Daoy (cell line): ENCODE measurements around the gene GALNT3. TPM values are rescaled to one million over a fixed set of nuclear protein-coding genes. Genes with fewer than 3 reads are reported as not detected.

Source experiments
- DNase-seq: peaks from one replicate; pipeline ENCODE4 v3.0.0-alpha.2; 2015; ENCODE audit warnings: low read depth
- total RNA-seq: library from RNA; depleted of rRNA; stranded (reverse); fragments of >200 nt; shearing (Covaris generic); gene quantifications from 2 replicates; pipeline ENCODE4 v1.2.3, GENCODE V29; 2014

The GALNT3 gene
- total RNA-seq, 1 experiment from 2014 or later: 9.3 TPM

- no peak for DNase-seq
Observed at GRCh38 chr2:165796129-165796528, 2.1 kb upstream of the GALNT3 start.

- no peak for DNase-seq
Observed at GRCh38 chr2:165795011-165795410, 964 bp upstream of the GALNT3 start.

- DNase-seq: peak; percentile 62
Observed at GRCh38 chr2:165794536-165794928, 485 bp upstream of the GALNT3 start.

GRCh38 chr2:165793161-165793778 lies 777 bp downstream of the GALNT3 start:
- DNase-seq: peak; percentile 87

- DNase-seq: no peak
Observed at GRCh38 chr2:165792104-165792454, 2.0 kb downstream of the GALNT3 start.

GRCh38 chr2:165791421-165792103 lies 2.5 kb downstream of the GALNT3 start:
- DNase-seq: peak; percentile 74

- no peak for DNase-seq
Observed at GRCh38 chr2:165790466-165790865, 3.6 kb downstream of the GALNT3 start.

- no peak for DNase-seq
Observed at GRCh38 chr2:165787334-165787733, 6.7 kb downstream of the GALNT3 start.

- no peak for DNase-seq
Observed at GRCh38 chr2:165779706-165780105, 14.3 kb downstream of the GALNT3 start.

- no peak for DNase-seq
Observed at GRCh38 chr2:165778653-165779451, 15.2 kb downstream of the GALNT3 start.

GRCh38 chr2:165778187-165778556 lies 15.9 kb downstream of the GALNT3 start:
- DNase-seq: no peak

- no peak for DNase-seq
Observed at GRCh38 chr2:165777522-165778186, 16.4 kb downstream of the GALNT3 start.

GRCh38 chr2:165776796-165777195 lies 17.3 kb downstream of the GALNT3 start:
- no peak for DNase-seq

- no peak for DNase-seq
Observed at GRCh38 chr2:165776013-165776412, 18.0 kb downstream of the GALNT3 start.

GRCh38 chr2:165773684-165774083 lies 20.4 kb downstream of the GALNT3 start:
- no peak for DNase-seq

GRCh38 chr2:165772183-165772582 lies 21.9 kb downstream of the GALNT3 start:
- DNase-seq: no peak

- no peak for DNase-seq
Observed at GRCh38 chr2:165766326-165766927, 27.6 kb downstream of the GALNT3 start.

- DNase-seq: no peak
Observed at GRCh38 chr2:165762723-165763122, 31.3 kb downstream of the GALNT3 start.

GRCh38 chr2:165757906-165758675 lies 36.0 kb downstream of the GALNT3 start:
- DNase-seq: no peak

GRCh38 chr2:165746501-165746900 lies 47.5 kb downstream of the GALNT3 start:
- no peak for DNase-seq

- DNase-seq: no peak
Observed at GRCh38 chr2:165745916-165746315, 48.1 kb downstream of the GALNT3 start.
